WERI-Rb-1 (cell line): Measurements from ENCODE around the gene SUSD6.

Experiments
- DNase-seq: peaks from one replicate; pipeline ENCODE4 v3.0.0-alpha.2; 2020
- H3K27ac ChIP-seq: fragments of 250-450 bp; sonication (Bioruptor Pico); 2 replicates; pipeline ENCODE4 v1.5.1; 2020; ENCODE audit warnings: mild to moderate bottlenecking, moderate library complexity
- H3K27me3 ChIP-seq: fragments of 250-450 bp; sonication (Bioruptor Pico); 2 replicates; pipeline ENCODE4 v1.5.1; 2021; ENCODE audit warnings: mild to moderate bottlenecking, low read depth, moderate library complexity; ENCODE audit not compliant: insufficient read depth, severe bottlenecking
- H3K36me3 ChIP-seq: fragments of 250-450 bp; sonication (Bioruptor Pico); 2 replicates; pipeline ENCODE4 v1.5.1; 2020; ENCODE audit warnings: mild to moderate bottlenecking, moderate library complexity
- H3K4me3 ChIP-seq: 2 replicates; pipeline ENCODE4 v1.5.1; 2011; ENCODE audit warnings: low read depth, mild to moderate bottlenecking, control low read depth, low read length
- H3K9me3 ChIP-seq: fragments of 250-450 bp; sonication (Bioruptor Pico); 2 replicates; pipeline ENCODE4 v1.5.1; 2021; ENCODE audit warnings: mild to moderate bottlenecking, moderate library complexity; ENCODE audit not compliant: severe bottlenecking
- TF ChIP-seq, protein P1 (sequence below): IDR thresholded peaks from 2 replicates; pipeline ENCODE4 v1.5.1; 2011; ENCODE audit warnings: low read depth, mild to moderate bottlenecking, control low read depth, inconsistent platforms, low read length

SUSD6 gene

DNA sequence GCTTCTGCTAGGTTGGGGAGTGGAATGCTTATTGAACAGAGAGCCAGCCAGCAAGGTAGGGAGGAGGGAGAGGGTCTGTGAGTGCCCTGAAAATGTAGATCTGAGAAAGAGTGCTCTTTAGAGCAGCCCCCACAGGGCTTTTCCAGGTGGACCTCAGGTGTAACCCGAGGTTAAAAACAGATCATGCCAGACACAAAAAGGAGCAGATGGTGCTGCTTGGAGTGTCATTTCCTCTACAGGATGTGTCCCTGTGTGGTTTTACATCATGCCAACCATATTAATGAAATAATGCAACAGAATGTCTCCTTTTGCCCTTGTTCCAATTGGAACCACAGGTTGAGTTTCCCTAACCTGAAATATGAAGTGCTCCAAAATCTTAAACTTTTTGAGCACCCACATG, 6.4 kb downstream of the SUSD6 start:
- TF ChIP-seq, protein P1, sequence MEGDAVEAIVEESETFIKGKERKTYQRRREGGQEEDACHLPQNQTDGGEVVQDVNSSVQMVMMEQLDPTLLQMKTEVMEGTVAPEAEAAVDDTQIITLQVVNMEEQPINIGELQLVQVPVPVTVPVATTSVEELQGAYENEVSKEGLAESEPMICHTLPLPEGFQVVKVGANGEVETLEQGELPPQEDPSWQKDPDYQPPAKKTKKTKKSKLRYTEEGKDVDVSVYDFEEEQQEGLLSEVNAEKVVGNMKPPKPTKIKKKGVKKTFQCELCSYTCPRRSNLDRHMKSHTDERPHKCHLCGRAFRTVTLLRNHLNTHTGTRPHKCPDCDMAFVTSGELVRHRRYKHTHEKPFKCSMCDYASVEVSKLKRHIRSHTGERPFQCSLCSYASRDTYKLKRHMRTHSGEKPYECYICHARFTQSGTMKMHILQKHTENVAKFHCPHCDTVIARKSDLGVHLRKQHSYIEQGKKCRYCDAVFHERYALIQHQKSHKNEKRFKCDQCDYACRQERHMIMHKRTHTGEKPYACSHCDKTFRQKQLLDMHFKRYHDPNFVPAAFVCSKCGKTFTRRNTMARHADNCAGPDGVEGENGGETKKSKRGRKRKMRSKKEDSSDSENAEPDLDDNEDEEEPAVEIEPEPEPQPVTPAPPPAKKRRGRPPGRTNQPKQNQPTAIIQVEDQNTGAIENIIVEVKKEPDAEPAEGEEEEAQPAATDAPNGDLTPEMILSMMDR, result no peak
- no peak overlapping the region for H3K4me3 ChIP-seq
- H3K27ac ChIP-seq, result no peak overlapping the region
- DNase-seq, result no peak
- no peaks in the 10 kb centered on the region for H3K27me3 ChIP-seq
- peaks cover 44% of the 10 kb centered on the region for H3K36me3 ChIP-seq
- H3K9me3 ChIP-seq, result no peaks in the 10 kb centered on the region

DNA sequence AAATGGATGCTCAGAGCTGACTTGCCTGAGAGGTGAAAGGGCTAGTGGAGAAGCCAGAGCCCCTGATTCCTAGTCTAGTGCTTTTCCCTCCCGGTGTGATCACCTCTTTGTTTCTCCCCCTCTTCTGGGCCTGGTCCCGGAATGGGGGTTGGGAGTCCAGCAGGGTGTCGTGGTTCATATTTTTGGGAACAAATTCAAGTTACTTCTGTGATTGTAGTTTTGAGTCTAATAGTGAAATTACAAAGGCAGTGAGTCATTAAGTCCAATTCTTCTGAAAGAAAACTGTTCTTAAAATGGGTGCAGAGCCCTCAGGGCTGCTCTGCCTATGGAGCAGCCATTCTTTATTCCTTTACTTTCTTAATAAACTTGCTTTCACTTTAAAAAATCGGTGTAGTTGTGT, 7.6 kb downstream of the SUSD6 start:
- no peak for DNase-seq

DNA sequence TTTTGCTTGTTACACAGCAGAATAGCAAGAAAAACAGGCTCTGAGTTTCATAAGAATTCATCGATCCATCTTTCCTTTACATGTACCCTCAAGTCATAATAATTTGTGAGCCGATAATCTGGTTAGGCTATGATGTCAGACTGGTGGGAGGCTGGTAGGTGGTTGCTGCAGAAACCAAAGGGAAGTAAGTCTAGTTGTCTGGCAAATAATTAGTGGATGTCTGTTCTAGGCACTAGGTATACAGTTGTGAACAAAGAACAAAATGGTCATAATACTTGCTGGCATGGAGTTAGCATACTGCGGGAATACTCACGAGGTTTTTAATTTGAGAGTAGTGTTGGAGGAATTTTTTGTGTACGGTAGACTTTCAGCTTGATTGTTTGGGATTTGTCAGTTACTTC, 8.8 kb downstream of the SUSD6 start:
- TF ChIP-seq, protein P1, result no peak
- Histone ChIP-seq H3K27me3 (no peaks in the 10 kb centered on the region), H3K9me3 (no peaks in the 10 kb centered on the region), H3K4me3 (no peak overlapping the region), H3K36me3 (peaks cover 28% of the 10 kb centered on the region), H3K27ac (no peak overlapping the region)
- no peak for DNase-seq

More for the DNA sequence above, 7.6 kb downstream of the SUSD6 start:
- H3K36me3 ChIP-seq, result peaks cover 37% of the 10 kb centered on the region
- TF ChIP-seq, protein P1, result no peak
- no peak overlapping the region for H3K27ac ChIP-seq
- no peaks in the 10 kb centered on the region for H3K9me3 ChIP-seq
- H3K27me3 ChIP-seq, result no peaks in the 10 kb centered on the region
- H3K4me3 ChIP-seq, result no peak overlapping the region

DNA sequence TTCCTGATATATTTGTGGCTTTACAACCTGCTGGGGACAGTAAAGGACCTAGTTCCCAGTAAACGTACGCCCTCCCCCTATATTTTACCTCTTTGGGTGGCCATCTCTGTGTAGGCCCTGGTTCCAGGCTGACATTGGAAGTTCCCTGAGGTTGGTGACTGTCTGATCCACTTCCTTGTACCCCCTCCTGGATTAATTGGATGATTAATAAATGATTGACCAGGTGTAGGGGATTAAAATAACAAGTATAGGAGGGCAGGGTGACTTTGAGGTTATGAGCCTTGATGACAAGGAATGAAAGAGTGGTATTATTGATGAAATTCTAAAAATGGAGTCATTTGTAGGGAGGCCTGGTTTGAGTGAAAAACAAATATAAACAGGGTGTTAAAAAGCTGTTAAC, 9.6 kb downstream of the SUSD6 start:
- peaks cover 22% of the 10 kb centered on the region for H3K36me3 ChIP-seq
- no peak overlapping the region for H3K27ac ChIP-seq
- H3K9me3 ChIP-seq, result no peaks in the 10 kb centered on the region
- TF ChIP-seq, protein P1, result no peak
- no peak for DNase-seq
- no peak overlapping the region for H3K4me3 ChIP-seq
- no peaks in the 10 kb centered on the region for H3K27me3 ChIP-seq

DNA sequence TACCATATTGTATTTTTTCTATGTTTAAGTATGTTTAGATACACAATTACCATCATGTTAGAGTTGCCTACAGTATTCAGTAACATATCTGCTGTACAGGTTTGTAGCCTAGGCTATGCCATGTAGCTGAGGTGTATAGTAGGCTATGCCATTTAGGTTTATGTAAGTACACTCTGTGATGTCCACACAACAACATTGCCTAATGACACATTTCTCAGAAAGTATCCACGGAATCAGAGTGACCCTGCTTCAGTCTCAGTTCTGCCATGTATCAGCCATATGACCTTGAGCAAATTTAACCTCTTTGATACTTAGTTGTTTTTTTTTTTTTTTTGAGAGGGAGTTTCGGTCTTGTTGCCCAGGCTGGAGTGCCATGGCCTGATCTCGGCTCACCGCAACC, 12.7 kb downstream of the SUSD6 start:
- Histone ChIP-seq H3K27ac (no peak overlapping the region), H3K27me3 (no peaks in the 10 kb centered on the region), H3K4me3 (no peak overlapping the region), H3K9me3 (no peaks in the 10 kb centered on the region), H3K36me3 (peaks cover 12% of the 10 kb centered on the region)
- TF ChIP-seq, protein P1, result no peak
- no peak for DNase-seq

DNA sequence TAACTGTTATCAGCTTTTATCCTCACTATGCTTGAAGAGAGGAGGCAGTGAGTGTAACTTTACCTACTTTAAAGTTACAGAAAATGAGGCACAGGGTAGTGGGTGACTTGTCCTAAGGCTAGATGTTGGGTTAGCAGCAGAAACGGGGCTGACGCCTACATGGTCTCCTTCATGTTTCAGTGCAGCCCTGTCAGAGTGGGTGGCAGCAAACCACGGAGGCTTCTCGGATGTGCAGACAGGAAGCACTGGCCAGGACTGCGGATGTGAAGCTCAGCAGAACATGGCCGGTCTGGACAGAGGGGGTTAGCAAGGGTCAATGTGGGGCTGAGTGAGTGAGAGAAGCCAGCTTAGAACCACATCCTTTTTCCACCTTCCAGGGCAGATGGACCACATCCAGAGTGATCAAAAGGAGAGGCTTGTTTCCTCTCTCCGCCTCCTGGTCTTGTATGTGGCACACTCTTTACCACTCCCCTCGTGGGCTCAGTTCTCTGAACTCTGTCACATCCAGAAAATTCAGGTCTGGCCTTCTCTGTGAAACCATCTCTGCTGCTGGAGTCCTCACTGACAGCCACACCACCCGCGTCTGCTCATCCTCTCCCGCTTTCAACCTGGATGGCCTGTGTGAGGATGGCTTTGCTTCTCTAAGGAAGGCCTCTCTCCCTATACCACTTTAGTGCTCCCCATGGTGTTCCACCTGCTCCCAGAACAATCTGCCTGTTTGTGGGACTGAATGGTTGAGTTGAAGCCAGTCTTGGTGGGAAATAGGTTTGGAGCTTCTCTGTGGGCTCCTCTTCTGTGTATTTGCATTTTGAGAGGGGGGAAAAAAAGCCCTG, 14.1 kb downstream of the SUSD6 start:
- Histone ChIP-seq H3K36me3 (peaks cover 9% of the 10 kb centered on the region), H3K4me3 (no peak overlapping the region), H3K27me3 (no peaks in the 10 kb centered on the region), H3K27ac (0 out of 2 replicates have a peak overlapping the region, but pooled peaks have one; percentile 18), H3K9me3 (no peaks in the 10 kb centered on the region)
- DNase-seq, result no peak
- TF ChIP-seq, protein P1, result no peak
